DMS53 treated with DMSO at 0.1 percent for 48 hours (cell line): ENCODE data around the gene PRR35.
"Not testable (repeated sequence)": the region's sequence is repeated elsewhere in the genome, so short reads cannot be mapped to it uniquely, and the experiment has no call there.

Source experiments
- DNase-seq: peaks from one replicate; lab custom pipeline; 2025; ENCODE audit not compliant: unreplicated experiment; lab: John Stamatoyannopoulos, UW

Gene PRR35

GRCh38 chr16:592518-593306 is 32.5 kb downstream of the PRR35 start:
- DNase-seq: peak; percentile 71

- peak; percentile 94 for DNase-seq
These were observed 33.2 kb downstream of the PRR35 start for GRCh38 chr16:593406-593805.

DNA sequence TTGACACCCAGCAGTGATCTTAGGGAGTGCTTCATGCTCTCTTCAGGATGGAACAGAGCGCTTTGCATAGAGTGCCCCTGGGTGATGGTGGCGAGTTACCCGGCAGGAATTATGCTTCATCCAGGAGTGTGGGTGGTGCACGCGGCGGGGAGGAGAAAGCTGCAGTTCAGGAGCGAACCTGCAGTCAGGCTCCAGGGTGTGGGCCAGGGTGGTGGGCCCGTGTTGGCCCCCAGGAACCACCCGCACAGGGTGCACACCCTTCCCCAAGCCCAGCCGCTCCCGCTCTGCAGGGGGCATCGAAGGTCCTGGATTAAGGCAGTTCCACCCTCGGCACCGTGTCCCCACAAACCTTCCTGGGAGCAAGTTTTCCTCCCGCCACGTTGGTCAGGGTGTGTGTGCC is 33.6 kb downstream of the PRR35 start:
- DNase-seq: no peak

- DNase-seq: no peak
These were observed 34.9 kb downstream of the PRR35 start for GRCh38 chr16:595094-595528.

DNA sequence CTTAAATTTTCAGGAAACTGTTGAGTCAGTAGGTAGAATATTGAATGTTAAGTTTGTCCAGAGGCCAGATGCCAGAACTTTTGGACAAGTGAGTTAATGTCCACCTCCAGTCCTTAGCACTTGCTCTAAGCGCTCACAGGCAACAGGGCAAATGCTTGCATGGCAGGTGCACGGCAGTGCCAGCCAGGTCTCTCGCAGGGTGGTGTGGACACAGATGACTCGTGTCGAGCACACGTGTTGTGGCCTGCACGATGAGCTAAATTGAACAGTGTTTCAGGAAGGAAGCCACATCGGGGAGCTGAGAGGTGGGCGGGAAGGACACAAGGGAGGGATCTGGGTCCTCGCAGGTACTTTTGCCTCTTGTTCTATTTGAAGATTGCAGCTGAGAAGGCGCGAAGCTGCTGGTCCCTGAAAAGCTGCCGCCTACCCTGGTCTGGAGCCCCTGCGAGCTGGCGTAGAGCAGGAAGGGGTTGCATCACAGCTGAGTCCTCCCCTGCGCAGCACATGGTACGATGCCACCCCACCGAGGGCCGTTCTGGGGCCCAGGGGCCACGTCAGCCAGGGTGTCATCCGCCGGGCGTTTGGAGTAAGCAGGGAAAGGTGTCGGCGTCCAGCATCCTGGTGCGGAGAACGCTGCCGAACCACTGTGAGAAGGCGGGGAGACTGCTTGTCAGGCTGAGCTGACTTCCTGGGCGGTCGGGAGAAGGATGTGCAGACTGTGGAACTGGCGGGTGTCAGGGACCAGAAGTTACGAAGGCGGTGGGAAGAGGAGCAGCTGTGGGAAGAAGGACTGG is 35.9 kb downstream of the PRR35 start:
- no peak for DNase-seq

DNA sequence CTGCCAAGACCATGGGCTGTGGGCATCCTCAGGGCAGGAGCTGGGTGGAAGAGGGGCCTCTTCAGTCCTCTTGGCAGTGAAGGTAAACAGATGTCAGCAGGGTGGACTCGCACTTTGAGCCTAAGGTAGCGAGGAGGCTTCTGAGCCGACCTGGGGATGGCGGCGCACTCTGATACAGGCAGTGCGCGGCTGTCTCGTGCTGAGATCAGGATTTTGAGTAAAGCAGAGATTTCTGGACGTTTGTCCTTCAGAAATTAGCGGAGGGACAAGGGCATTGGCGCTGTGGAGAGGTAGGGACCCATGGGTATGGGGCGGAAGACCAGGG is 36.5 kb downstream of the PRR35 start:
- no peak for DNase-seq

GRCh38 chr16:597655-598054 is 37.5 kb downstream of the PRR35 start:
- not testable (repeated sequence) for DNase-seq

- DNase-seq: no peak
These were observed 38.9 kb downstream of the PRR35 start for GRCh38 chr16:598823-599739.

DNA sequence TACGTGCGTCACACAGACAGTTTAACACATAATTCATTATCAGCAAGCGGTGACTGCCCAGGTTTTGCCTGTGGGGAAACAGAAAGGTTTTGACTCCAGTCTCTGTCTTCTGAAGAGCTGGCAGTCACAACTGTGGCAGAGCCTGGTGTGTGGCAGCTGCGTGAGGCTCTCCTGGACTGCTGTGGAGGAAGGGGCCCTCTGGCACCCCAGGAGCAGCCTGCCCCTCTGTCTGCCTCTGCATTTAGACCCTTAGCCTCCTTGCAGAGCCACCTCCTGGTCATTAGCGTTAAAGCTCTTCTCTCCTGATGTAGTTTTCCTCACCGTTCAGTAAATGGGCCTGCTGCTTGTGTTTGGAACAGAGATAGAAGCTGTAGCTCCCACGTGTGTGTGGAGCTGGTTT is 40.6 kb downstream of the PRR35 start:
- no peak for DNase-seq

DNA sequence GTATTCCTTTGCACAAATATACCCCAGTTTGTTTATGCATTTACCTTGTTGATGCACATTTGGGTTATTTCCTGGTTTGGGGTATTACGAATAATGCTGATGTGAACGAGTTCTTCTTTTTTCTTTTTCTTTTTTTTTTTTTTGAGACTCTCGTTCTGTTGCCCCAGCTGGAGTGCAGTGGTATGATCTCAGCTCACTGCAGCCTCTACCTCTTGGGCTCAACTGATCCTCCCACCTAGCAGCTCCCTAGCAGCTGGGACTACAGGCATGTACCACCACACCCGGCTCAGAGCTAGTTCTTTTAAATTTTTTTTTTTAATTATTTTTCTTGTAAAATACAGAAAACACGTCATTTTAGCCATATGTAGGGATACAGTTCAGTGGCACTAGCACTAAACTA is 43.7 kb downstream of the PRR35 start:
- no peak for DNase-seq

- no peak for DNase-seq
These were observed 46.6 kb downstream of the PRR35 start for GRCh38 chr16:606656-607307.

GRCh38 chr16:608019-608418 is 47.8 kb downstream of the PRR35 start:
- DNase-seq: no peak

DNA sequence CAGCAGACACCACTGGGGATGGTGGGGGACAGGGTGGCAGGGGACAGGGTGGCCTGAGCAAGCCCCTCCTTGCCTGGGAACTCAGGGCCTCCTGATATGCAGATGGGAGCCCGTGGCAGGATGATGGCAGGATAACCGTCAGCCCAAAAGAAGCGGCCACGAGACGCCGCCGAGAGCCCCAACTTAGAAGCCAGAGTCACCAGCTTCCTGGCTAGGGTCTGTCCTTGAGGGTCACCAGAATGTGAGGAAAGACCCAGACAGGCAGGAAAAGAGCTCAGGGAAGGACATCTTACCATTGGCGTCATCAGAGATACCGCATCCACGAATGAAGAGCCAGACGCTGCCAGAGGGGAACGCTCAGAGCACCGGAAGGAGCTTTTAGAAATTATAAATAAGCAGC is 49.1 kb downstream of the PRR35 start:
- no peak for DNase-seq

DNA sequence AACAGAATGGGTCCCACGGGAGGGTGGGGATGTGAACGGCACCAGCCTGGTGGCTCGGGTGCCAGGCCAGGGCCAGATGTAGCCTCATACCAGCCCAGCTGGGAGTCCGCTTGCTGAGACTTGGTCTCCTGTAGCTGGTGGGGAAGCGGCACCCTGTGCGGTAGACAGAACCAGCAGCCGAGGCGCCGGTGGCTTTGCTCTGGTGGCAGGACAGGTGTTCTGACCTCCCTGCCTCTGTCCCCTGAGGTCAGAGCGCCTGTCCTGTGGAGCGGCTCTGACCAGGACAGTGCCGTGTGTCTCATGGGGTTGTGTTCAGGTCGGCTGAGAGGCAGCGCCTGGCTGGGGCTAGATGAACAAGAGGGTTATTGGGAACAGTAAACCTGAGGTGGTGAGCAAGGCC is 49.8 kb downstream of the PRR35 start:
- DNase-seq: no peak

GRCh38 chr16:610513-611381 is 50.6 kb downstream of the PRR35 start:
- no peak for DNase-seq

DNA sequence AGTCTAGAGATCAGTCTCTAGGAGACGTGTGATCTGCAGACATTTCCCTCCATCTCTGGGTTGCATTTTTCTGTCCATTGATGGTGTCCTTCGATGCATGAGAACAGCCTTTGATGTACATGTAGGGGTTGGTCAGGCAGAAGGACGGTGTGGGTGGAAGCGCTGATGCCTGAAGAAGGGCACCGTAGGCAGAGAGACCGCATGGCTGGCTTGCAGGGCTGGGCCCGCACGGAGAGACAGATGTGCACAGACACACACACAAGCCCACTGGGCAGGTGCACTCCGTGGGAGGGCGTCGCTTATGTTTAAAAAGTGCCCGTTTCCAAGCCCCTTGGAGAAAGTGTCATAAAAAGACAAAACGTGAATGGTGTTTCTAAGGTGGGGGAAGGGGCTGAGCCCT is 54.9 kb downstream of the PRR35 start:
- no peak for DNase-seq
